B cell (primary cell): Measurements from ENCODE around the gene PADI4.

Experiments
- EZH2 ChIP-seq: IDR thresholded peaks from 2 replicates; pipeline ENCODE4 v1.6.1; 2012; ENCODE audit warnings: borderline replicate concordance, low read depth, mild to moderate bottlenecking, moderate library complexity, low read length; ENCODE audit not compliant: insufficient read depth, poor library complexity, severe bottlenecking
- TF ChIP-seq, protein P1 (sequence below): fragments of 200-600 bp; IDR thresholded peaks from one replicate; pipeline ENCODE4 v1.8.0; 2022; ENCODE audit warnings: antibody characterized with exemption, mild to moderate bottlenecking

DNA sequence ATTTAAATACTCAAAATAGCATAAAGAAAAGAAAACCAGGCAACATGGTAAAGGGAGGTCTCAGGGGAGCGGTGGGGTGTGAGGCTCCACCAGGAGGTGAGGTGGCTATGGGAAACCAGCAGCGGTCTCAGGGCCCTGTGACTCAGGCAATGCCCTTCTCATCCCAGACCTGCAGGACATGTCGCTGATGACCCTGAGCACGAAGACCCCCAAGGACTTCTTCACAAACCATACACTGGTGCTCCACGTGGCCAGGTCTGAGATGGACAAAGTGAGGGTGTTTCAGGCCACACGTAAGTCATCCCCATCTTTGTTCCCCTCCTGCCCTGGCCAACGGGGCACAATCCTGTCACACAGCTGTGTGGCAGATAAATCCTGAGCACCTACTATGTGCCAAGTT lies 31.5 kb downstream of the PADI4 start:
- TF ChIP-seq, protein P1, sequence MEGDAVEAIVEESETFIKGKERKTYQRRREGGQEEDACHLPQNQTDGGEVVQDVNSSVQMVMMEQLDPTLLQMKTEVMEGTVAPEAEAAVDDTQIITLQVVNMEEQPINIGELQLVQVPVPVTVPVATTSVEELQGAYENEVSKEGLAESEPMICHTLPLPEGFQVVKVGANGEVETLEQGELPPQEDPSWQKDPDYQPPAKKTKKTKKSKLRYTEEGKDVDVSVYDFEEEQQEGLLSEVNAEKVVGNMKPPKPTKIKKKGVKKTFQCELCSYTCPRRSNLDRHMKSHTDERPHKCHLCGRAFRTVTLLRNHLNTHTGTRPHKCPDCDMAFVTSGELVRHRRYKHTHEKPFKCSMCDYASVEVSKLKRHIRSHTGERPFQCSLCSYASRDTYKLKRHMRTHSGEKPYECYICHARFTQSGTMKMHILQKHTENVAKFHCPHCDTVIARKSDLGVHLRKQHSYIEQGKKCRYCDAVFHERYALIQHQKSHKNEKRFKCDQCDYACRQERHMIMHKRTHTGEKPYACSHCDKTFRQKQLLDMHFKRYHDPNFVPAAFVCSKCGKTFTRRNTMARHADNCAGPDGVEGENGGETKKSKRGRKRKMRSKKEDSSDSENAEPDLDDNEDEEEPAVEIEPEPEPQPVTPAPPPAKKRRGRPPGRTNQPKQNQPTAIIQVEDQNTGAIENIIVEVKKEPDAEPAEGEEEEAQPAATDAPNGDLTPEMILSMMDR: no peak
- no peak for TF ChIP-seq EZH2
